ENCODE results near the gene OR10H5.
"Not testable (repeated sequence)": the region's sequence is repeated elsewhere in the genome, so short reads cannot be mapped to it uniquely, and the experiment has no call there.

The OR10H5 gene, protein sequence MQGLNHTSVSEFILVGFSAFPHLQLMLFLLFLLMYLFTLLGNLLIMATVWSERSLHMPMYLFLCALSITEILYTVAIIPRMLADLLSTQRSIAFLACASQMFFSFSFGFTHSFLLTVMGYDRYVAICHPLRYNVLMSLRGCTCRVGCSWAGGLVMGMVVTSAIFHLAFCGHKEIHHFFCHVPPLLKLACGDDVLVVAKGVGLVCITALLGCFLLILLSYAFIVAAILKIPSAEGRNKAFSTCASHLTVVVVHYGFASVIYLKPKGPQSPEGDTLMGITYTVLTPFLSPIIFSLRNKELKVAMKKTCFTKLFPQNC
- 0 reads per million in 2 experiments for total RNA-seq

DNA sequence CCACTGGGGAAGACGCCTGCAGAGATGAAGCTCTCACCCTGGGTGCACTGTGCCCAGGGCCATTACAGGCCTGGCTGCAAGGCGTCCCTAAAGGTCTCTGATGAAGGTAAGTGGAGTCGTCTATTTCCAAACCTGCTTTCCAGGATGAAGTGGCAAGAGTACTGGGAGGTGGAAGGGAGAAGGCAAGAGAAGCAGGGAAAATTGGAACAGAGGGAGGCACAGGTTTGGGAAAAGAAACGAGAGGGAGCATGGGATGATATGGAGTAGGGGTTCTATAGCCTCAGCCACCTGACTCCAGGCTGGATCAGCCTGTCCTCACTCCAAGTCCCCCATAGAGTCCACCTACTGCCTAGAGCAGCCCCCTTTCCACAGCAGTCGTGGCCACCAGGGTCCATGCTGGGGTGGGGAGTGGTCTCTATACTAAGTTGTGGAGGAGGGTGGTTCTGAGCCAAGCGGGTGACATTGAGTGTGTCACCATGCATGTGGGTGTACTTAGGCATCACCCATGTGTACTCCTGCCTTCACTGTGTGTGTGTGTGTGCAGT is at the start of gene OR10H5:
OR10H5 (plus strand) TSS at position 51 of the 545 bp plus-strand sequence. CDS start 6,388 bp downstream, outside the sequence.
- no peak for DNase-seq (ENCODE audit: low read depth)

DNA sequence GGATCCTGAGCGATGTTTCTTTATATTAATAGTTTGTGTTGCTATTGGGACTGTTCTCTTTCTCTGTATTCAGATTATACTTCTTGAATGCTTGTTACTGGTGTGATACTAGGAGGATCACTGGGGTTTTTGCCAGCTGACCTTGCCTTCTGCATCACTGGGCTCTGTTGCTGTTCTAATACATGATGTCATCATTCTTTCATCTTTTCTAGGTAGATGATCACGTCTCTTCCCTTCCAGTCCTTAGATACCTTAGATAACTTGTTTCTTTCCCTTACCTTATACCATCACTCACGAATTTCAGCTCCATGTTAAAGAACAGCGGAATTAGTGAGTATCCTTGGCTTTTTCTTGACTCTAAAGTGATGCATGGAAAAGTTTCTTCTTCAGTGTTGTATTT is 49.7 kb upstream of the OR10H5 start, which contains the start of gene OR10H3:
OR10H3 (plus strand) TSS at position 264 of the 400 bp plus-strand sequence. CDS start 3,408 bp downstream, outside the sequence.
- no peak for DNase-seq (ENCODE audit: low read depth)

DNA sequence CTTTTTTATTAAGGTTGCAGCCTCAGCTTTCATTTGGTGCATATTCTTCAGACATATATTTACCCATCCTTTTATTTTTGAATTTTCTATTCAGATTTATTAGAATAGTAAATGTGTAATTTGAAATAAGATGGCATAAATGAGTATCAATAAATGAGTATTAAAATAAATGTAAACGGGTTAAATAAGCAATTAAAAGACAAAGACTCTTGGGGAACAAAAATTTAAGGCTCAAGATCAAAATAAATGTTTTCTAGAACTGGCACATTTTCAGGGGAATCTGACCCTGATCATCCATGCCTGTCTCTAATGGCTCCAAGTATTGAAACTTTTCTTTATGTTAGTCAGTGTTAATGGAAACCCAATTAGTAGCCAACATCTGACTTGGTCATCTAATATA is 46.7 kb upstream of the OR10H5 start:
- DNase-seq (ENCODE audit: low read depth) = no peak

DNA sequence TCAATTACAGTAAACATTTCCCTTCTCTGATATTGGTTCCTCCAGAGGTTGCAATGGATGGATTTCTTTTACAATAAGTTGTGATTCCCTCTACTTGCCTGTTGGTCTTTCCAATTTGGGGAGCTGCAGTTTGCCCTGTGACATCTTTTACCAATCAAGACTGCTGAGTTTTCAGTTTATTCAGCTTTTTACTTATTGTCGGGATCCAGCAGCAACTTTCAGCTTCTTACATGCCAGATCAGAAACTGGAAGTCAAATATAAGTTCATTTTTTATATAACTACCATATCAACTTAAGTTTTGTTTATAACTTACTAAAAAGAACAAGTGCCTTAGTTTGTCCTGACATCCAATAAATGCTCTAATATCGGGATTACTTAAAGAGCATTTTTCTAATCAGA is 39.2 kb upstream of the OR10H5 start:
- no peak for DNase-seq (ENCODE audit: low read depth)

DNA sequence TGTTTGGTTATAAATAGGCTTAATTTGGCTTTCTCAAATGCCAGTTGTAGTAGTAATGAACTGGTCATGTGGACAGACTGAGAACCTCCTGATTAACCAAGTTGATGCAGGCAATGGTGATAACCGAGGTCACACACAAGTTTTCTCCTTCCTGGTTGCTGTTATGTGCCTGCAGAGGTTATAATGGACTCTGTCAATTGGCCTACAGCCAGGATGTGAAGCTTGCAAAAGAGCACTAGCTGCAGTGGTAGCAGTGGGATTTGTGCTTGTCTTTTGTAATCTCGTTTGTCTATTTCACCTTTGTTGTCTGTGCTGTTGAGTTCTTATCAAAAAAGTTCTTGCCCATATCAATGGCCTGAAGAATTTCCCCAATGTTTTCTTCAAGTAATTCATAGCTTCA is 29.1 kb upstream of the OR10H5 start:
- DNase-seq (ENCODE audit: low read depth) = no peak

DNA sequence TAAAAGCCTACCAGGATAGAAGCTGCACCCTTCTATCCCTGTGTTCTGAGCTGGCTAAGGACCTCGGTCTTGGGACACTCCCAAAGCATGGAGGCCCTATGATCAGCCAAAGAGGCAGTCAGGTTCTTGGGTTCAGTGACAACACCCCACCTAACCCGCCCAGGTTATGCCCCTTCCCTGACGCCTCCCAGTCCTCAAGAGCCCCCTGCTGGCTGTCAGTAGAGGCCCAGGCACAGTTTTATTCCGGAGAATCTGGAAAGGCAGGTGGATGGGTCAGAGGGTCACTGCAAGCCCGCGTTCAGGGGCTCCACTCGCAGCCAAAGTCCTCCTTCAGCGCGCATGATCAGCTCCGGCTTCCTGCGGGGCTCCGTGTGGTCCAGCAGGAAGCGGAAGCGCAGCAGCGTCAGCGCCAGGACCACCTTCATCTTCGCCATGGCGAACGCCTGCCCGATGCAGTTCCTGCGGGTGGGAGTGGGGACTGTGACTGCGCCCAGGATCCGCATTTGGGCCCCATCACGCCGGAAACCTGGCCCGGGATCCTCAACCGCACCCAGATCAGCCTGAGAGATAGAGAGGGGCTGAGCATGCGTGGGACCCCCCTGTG is 27.4 kb upstream of the OR10H5 start:
- DNase-seq (ENCODE audit: low read depth) = no peak

DNA sequence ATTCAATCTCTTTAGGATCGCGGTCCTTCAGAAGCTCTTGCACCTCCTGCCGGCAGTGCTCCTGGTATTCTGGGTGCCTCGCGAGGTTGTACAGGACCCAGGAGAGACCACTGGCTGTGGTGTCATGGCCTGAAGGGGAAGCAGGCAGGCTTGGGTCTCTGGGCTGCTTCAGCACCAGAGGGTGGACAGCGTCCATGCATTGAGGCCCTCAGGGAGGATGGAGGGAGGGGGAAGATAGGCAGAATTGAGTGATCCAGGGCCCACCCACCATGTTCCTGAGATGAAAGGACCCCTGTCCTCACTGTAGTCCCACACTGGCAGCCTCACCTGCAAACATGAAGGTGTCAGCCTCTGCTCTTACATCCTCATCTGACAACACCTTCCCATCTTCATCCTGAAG is 17.9 kb upstream of the OR10H5 start:
- DNase-seq (ENCODE audit: low read depth) = no peak

DNA sequence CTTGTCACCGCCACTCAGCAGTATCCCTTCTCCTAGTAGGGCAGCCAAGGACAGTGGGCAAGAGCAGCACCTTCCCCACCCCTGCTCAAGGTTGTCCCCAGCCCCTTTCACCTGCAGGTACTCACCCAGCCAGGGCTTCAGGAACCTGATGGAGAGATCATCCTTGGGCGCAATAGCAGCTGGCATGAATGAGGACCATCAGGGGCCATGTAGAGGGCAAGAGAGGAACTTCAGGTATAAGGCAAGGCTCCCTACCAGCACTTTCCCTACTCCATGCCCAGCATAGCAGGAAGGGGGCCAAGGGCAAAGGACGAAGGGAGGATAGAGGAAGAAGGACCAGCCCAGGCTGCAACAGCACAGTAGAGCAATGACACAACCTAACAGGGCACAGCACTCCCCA is 13.3 kb upstream of the OR10H5 start:
- not testable (repeated sequence) for DNase-seq (ENCODE audit: low read depth)

DNA sequence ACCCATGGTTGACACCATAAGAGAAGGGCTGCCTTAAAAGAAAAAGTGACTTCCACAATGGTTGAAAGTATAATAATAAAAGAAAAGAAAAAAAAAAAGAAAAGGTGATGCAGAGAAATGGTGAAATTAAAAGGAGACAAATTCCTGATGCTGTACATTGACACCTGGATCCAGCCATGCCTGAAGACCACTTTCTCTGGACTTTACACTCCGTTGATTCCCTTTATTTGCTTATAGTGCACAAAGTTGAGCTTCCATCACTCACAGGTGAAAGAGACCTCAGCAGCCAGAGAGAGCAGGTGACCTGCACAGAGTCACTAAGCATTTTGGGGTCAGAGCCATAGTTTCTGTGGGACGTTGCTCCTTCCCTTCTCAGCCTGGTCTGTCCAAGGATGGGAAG is 12.2 kb upstream of the OR10H5 start:
- DNase-seq (ENCODE audit: low read depth) = no peak

DNA sequence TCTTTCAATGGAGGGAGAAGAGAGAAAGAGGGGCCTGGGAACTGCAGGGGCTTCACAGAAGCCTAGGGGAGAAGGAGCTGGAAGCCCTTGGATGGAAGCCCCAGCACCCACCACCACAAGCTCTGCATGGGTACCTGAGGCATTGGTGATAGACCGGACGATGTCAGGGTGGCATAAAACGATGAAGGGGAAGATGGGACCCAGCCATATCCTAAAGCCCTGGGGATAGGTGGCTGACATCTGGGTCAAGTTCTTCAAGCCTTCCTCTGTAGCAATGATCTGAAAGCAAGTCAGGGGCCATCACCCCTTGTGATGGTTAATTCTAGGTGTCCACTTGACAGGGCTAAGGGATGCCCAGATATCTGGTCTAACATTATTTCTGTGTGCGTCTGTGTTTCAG is 11.2 kb upstream of the OR10H5 start:
- no peak for DNase-seq (ENCODE audit: low read depth)

DNA sequence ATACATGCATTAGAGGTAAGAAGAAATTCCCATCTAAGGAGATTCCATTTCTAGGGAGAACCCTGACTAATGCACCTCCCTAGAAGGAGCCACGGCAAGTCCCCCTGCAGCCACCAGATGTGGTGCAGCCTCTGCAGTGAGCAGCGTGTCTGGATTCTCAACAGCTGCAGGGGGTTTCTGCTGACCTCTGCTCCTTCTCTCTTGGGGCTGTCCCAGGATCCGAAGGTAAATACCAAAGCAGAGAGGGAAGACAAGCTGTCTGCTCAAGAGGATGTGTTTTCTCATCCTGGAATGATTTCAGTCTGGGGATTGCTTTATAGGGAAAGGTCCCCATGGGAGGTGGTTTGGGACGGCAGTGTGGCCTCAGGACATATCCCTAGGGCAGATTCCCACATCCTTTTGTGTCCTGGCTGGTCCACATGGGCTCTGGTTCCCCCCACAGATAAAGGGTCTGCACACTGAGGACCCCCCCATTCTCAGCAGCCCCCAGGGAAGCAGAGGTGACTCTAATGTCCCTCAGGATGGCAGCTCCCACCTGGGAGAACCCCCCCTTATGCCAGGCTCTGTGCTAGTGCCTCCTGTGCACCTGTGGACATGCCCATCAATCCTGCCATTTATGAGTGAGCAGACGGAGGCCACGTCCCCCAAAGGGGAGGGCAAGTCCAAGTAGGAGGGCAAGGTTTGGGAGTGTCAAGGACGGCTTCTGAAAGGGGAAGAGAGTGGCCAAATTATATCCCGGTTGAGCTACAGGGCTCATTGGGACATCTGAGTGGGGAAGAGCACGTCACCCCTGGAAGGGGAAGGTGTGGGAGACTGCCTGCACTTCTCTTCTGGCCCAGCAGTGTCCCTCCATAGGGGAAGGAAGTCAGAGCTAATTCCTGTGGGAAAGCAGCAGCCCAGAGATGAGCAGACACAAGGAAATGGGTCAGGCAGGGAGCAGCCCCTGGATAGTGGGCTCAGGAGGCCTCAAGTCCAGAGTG is 10.2 kb upstream of the OR10H5 start:
- no peak for DNase-seq (ENCODE audit: low read depth)

DNA sequence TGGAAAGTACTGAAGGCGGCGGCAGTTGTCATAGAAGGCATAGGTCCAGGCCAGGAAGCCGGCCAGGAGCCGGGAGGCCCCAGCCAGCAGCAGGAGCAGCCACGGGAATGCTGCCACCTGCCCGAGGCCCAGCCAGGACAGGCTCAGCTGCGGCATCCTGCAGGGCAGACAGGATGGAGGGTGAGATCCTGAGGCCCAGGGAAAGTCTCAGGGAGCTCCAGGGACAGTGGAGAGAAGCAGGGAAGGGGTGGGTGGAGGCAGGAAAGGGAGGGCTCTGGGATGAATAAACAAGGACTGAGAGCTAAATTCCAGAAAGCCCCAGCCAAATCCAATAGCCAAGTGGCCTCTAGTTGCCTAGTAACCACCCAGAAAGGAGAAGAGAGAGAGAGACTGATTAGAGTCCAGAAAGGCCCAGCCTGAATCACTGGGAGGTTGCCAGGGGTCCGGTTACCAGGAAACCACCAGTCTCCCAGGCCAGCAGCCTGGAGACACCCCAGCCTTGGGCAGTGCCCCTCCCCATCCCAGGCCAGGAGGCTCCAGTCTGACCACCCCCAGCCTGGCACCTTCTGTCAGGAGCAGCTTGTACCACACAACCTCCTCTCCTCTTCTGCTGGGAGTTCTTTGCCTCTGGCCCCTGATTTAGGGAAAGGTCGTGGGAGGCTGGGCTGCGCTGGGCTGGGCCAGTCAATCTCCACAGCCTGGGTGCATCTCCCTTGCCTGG is 7.5 kb upstream of the OR10H5 start:
- DNase-seq (ENCODE audit: low read depth) = no peak

DNA sequence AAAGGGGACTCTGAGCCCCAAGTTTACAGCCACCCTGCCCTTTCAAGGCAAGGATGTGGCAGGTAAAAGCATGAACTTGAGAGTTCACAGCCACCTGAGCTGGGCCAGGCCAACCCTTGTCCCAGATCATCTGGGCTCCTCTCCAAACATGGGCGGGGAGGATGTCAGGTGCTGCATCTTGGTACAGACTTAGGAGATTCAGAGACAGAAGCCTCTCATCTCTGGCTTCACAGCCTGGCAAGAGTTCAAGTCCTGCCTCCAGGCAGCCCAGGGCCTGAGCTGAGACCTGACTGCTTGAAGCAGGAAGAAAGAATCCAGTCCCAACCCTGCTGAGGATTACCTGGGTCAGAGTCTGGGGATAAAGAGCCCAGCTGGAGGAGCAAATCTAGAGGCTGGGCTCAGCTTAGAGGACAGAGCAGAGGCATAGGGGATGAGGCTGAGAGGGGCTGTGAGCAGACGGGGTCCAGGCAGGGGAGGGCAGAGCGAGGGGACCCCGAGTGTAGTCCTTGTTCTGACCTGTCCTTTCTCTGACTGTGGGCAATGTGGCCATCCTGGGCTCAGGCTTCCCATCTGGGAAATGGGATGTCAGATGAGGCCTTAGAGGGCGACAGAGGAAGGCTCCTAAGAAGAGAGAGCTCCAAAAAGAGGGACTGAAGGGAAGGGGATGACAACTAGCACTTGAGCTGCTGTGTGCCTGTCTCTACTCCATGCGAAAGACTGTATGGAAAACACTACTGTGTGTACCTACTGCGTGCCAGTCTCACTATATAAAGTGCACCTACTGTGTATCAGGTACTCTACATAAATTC is 6.6 kb upstream of the OR10H5 start:
- no peak for DNase-seq (ENCODE audit: low read depth)

DNA sequence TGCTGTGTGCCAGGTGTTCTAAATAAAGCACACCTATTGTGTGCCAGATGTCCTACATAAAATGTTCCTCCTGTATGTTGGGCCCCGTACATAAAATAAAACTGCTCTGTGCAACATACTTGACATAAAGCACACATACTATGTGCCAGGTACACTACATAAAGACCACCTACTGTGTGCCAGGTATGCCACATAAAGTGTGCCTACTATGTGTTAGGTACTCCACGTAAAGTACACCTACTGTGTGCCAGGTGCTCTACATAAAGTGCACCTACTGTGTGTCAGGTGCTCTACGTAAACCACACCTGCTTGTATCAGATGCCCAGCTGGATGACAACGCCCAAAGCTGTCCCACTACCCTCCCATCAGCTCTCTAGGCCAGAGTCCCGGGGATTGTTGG is 5.8 kb upstream of the OR10H5 start:
- no peak for DNase-seq (ENCODE audit: low read depth)

DNA sequence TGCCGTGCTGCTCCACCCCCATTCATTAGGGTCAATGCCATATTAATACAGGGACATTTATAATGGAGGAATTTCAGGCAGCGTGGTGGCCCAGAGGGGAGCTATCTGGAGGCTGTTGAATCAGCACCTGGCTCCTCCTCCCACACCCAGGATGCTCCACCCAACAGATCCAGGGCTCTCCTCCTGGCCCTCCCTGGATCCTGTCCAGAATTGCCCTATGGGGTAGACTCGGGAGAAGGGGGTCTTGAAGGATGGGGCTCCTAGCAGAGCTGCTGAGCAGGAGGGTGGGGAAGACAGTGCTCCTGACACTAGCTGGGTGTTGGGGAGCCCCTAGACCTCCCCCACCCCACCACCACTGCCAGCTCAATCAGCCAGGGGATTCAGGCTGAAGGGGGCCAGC is 5.2 kb upstream of the OR10H5 start:
- no peak for DNase-seq (ENCODE audit: low read depth)

DNA sequence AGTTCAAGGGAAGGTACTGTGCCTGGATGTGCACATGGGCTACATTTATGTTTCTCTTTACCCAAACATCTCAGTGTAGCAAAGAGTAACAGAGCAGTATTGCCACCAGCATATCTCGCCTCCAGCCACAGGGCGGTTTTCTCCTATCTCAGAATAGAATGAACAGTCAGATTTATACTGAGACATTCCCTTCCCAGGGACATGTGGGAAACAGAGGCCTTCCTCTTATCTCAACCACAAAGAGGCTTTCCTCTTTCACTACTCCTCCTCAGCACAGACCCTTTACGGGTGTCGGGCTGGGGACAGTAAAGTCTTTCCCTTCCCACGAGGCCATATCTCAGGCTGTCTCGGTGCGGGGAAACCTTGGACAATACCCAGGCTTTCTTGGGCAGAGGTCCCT is 4.6 kb upstream of the OR10H5 start:
- not testable (repeated sequence) for DNase-seq (ENCODE audit: low read depth)

DNA sequence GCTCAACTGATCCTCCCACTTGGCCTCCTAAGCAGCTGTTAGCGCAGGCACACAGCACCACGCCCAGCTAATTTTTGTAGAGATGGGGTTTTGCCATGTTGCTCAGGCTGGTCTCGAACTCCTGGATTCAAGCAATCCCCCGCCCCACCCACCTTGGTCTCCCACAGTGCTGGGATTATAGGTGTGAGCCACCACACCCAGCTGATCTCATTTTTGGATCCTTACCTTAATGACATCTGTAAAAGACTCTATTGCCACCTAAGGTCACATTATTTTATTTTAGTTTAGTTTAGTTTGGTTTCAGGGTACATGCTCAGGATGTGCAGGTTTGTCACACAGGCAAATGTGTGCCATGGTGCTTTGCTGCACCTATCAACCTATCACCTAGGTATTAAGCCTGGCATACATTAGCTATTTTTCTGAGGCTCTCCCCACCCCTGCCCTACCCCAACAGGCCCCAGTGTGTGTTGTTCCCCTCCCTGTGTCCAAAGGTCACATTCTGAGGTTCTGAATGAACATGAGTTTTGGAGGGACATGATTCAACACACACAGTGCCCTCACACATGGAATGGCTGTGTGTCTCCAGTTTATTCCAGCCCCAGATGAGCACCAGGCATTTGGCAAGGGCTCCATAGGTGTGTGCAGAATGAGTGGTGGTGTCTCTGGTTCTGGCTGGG is 1.3 kb downstream of the OR10H5 start:
- DNase-seq (ENCODE audit: low read depth) = no peak

DNA sequence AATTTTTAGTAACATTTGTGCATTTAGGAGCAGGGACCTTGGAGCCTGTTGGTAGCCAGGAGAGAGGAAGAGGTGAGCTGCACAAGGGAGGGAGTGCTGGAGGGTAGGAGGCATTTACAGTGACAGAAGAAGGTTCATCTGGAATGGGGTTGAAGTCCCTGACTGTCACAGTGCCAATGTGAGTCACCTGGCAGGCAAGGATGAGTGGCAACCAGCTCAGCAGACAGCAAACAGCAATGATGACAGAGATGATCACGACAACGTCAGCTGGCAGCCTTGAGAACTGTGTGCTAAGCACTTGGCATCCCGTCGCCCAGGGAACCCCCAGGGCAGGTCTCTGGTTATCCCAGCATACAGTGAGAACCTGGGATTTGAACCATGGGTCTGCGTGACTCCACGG is 2.6 kb downstream of the OR10H5 start:
- no peak for DNase-seq (ENCODE audit: low read depth)

DNA sequence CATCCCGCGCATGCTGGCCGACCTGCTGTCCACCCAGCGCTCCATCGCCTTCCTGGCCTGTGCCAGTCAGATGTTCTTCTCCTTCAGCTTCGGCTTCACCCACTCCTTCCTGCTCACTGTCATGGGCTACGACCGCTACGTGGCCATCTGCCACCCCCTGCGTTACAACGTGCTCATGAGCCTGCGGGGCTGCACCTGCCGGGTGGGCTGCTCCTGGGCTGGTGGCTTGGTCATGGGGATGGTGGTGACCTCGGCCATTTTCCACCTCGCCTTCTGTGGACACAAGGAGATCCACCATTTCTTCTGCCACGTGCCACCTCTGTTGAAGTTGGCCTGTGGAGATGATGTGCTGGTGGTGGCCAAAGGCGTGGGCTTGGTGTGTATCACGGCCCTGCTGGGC is 6.8 kb downstream of the OR10H5 start:
- not testable (repeated sequence) for DNase-seq (ENCODE audit: low read depth)

DNA sequence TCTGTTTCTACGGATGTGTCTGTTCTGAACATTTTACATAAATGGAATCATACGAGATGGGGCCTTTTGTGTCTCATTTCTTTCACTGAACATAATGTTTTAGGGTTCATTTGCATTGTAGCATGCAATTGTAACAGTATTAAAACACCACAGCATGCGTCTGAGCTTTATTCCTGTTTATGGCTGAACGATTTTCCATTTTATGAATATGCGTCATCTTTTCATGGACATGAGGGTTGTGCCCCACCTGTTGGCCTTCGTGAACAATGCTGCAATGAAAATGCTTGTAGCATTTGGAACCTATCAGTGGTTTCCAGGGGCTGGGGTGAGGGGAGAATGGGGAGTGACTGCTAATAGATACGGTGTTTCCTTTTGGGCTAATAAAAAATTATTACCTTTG is 22.9 kb downstream of the OR10H5 start:
- no peak for DNase-seq (ENCODE audit: low read depth)
